GM23248 (cell line): Measurements from ENCODE around the gene MSRB3.

ENCODE experiments used
- EZH2 ChIP-seq: fragments of 200-600 bp; sonication (generic); IDR thresholded peaks from 2 replicates; pipeline ENCODE4 v1.6.1; 2018; ENCODE audit warnings: antibody characterized with exemption, mild to moderate bottlenecking; ENCODE audit not compliant: insufficient read depth, poor library complexity, severe bottlenecking
- EZH2phosphoT487 ChIP-seq: fragments of 200-600 bp; sonication (generic); IDR thresholded peaks from 2 replicates; pipeline ENCODE4 v1.6.1; 2018; ENCODE audit warnings: antibody characterized with exemption, moderate library complexity, mild to moderate bottlenecking, low read depth; ENCODE audit not compliant: insufficient read depth

GRCh38 chr12:65280306-65280705 is 1.8 kb downstream of the MSRB3 start:
- TF ChIP-seq EZH2: no peak
- TF ChIP-seq EZH2phosphoT487: no peak
